OCI-LY3 (cell line): Measurements from ENCODE around the gene MTX1.

ENCODE experiments used
- H2AFZ ChIP-seq: fragments of 200-600, 300-600 bp; shearing (Covaris generic); 2 replicates; pipeline ENCODE4 v1.6.0; 2014; ENCODE audit warnings: antibody characterized with exemption, low read depth, low read length
- H3K27ac ChIP-seq: fragments of 200-600, 300-600 bp; sonication (generic); 2 replicates; pipeline ENCODE4 v1.5.1; 2014; ENCODE audit warnings: mild to moderate bottlenecking, low read length, moderate library complexity, mixed read lengths
- H3K27me3 ChIP-seq: fragments of 200-600, 300-600 bp; sonication (generic); 2 replicates; pipeline ENCODE4 v1.6.1; 2014; ENCODE audit warnings: low read depth, low read length, mixed read lengths
- H3K36me3 ChIP-seq: fragments of 200-600, 300-600 bp; sonication (generic); replicated peaks from 2 replicates; pipeline ENCODE3; 2014; ENCODE audit warnings: low read depth, low read length, mixed read lengths
- H3K4me1 ChIP-seq: fragments of 300-600, 200-600 bp; sonication (generic); 2 replicates; pipeline ENCODE4 v1.6.1; 2014; ENCODE audit warnings: low read length, mixed read lengths
- H3K4me2 ChIP-seq: fragments of 200-600, 300-600 bp; sonication (generic); 2 replicates; pipeline ENCODE4 v1.6.1; 2014; ENCODE audit warnings: low read length, mixed read lengths
- H3K4me3 ChIP-seq: fragments of 300-600, 200-600 bp; sonication (generic); 2 replicates; pipeline ENCODE4 v1.5.1; 2014; ENCODE audit warnings: antibody characterized with exemption, mild to moderate bottlenecking, low read length, moderate library complexity
- H3K79me2 ChIP-seq: fragments of 300-600, 200-600 bp; shearing (Covaris generic); 2 replicates; pipeline ENCODE4 v1.6.1; 2014; ENCODE audit warnings: mild to moderate bottlenecking, low read length, mixed read lengths
- H3K9ac ChIP-seq: fragments of 300-600, 200-600 bp; shearing (Covaris generic); 2 replicates; pipeline ENCODE4 v1.6.0; 2014; ENCODE audit warnings: mild to moderate bottlenecking, low read length, moderate library complexity
- H3K9me3 ChIP-seq: fragments of 200-600, 300-600 bp; shearing (Covaris generic); 2 replicates; pipeline ENCODE4 v1.6.1; 2014; ENCODE audit warnings: low read length, mixed read lengths; ENCODE audit not compliant: insufficient read depth
- H4K20me1 ChIP-seq: fragments of 200-600, 300-600 bp; sonication (generic); 2 replicates; pipeline ENCODE4 v1.6.1; 2016; ENCODE audit warnings: low read length, mixed read lengths; ENCODE audit not compliant: insufficient read depth
- CTCF ChIP-seq: fragments of 200-600, 300-600 bp; sonication (generic); IDR thresholded peaks from 2 replicates; pipeline ENCODE4 v1.5.1; 2014; ENCODE audit warnings: antibody characterized with exemption, low read length, low read depth
- EZH2phosphoT487 ChIP-seq: fragments of 200-600 bp; shearing (Covaris generic); IDR thresholded peaks from 2 replicates; pipeline ENCODE4 v1.6.1; 2018; ENCODE audit warnings: antibody characterized with exemption, mixed run types, low read depth

MTX1 gene

DNA sequence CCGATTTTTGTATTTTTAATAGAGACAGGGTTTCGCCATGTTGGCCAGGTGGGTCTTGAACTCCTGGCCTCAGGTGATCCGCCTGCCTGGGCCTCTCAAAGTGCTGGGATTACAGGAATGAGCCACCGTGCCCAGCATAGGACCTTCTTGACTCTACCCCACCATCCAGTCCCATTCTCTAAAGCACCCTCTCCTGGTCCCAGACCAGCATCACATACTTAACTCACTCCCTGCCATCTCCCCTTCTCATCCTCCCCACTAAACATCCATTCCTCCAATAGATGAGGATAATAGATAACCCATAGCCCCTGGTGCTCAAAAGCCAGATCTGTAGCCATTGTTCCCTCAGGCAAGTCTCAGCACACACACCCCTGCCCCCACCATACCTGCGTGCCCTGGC, 44.7 kb downstream of the MTX1 start:
- TF ChIP-seq EZH2phosphoT487 (no peak), CTCF (no peak)
- Histone ChIP-seq H3K9me3 (no peaks in the 10 kb centered on the region), H3K27me3 (no peaks in the 10 kb centered on the region), H2AFZ (no peak overlapping the region), H3K36me3 (peaks cover 18% of the 10 kb centered on the region), H3K27ac (no peak overlapping the region), H3K4me2 (peak overlapping the region; percentile 89), H3K9ac (no peak overlapping the region), H3K4me1 (peaks cover 20% of the 10 kb centered on the region), H3K4me3 (no peak overlapping the region), H3K79me2 (peaks cover 5% of the 10 kb centered on the region; the same call in 1 of the 2 replicates), H4K20me1 (no peaks in the 10 kb centered on the region)

- H3K4me3 ChIP-seq: peak overlapping the region; percentile 83
Observed at GRCh38 chr1:155253797-155254196, 45.3 kb downstream of the MTX1 start.

DNA sequence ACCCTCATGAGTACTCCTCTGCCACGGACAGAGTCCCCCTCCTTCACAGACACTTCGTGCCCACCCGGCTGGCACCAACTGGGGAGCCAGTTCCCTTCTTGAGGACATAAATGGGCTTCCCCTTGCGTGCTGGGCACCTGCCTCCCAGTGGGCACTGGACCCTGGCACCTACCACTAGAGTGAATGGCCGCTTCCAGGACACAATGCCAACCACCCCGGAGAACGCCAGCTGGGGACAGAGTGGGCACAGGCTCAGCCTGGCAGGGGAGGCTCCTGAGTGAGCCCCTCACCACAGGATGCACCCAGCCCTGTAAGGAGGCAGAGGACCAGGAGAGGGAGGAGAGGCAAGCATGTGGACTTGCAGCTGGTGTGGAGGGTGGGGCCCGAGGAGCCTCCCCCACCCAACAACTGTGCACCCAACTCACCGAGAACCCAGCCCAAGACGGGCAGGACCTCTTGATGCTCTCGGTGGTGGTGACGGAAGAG, 45.8 kb downstream of the MTX1 start:
- no peaks in the 10 kb centered on the region for H3K27me3 ChIP-seq
- peak overlapping the region; percentile 89 for H3K4me2 ChIP-seq
- no peak for TF ChIP-seq CTCF
- no peak for TF ChIP-seq EZH2phosphoT487
- peaks cover 20% of the 10 kb centered on the region for H3K36me3 ChIP-seq
- no peak overlapping the region for H3K27ac ChIP-seq
- H3K4me3 ChIP-seq: peak overlapping the region; percentile 83
- no peaks in the 10 kb centered on the region for H3K9me3 ChIP-seq
- no peak overlapping the region; the same call in 1 of the 2 replicates for H2AFZ ChIP-seq
- H3K79me2 ChIP-seq: peaks cover 5% of the 10 kb centered on the region; the same call in 1 of the 2 replicates
- peak overlapping the region; percentile 68 for H3K9ac ChIP-seq
- H3K4me1 ChIP-seq: peaks cover 20% of the 10 kb centered on the region
- H4K20me1 ChIP-seq: no peaks in the 10 kb centered on the region

More at GRCh38 chr1:155253797-155254196, 45.3 kb downstream of the MTX1 start:
- Histone ChIP-seq H3K79me2 (peaks cover 5% of the 10 kb centered on the region; the same call in 1 of the 2 replicates), H3K9ac (peak overlapping the region; percentile 68; the same call in 1 of the 2 replicates), H3K4me1 (peaks cover 20% of the 10 kb centered on the region), H3K27me3 (no peaks in the 10 kb centered on the region), H2AFZ (no peak overlapping the region), H3K4me2 (peak overlapping the region; percentile 89), H4K20me1 (no peaks in the 10 kb centered on the region), H3K36me3 (peaks cover 19% of the 10 kb centered on the region), H3K9me3 (no peaks in the 10 kb centered on the region), H3K27ac (no peak overlapping the region)
- no peak for TF ChIP-seq EZH2phosphoT487

DNA sequence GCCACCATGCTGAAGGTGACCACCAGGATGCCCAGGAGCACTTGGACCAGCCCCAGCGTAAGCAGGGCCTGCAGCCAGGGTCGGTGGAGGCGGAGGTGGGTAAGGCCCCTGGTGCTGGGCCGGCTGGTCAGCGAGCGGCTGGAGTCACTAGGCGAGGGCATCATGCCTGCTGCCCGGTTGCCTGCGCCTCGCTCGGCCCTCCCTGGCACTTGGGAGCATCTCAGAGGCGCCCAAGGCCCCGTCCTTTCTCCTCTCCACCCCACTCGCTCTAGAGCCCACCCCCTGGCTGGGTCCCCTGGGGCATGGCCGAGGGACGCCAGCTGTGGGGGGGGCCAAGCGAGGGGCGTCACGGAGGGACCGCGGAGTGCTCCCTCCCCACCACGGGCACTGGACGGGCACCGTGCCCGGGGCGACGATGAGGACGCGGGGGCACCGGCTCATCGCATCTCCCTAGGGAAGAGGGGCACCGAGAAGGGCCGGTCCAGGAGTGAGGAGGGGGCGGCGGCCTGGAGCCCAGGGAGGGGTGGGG, 46.3 kb downstream of the MTX1 start:
- peaks cover 20% of the 10 kb centered on the region for H3K4me1 ChIP-seq
- no peak for TF ChIP-seq EZH2phosphoT487
- TF ChIP-seq CTCF: no peak
- peak overlapping the region; percentile 13 for H3K27ac ChIP-seq
- H3K36me3 ChIP-seq: peaks cover 20% of the 10 kb centered on the region
- peak overlapping the region; percentile 3; the same call in 1 of the 2 replicates for H2AFZ ChIP-seq
- H3K9me3 ChIP-seq: no peaks in the 10 kb centered on the region
- H3K27me3 ChIP-seq: no peaks in the 10 kb centered on the region
- peaks cover 5% of the 10 kb centered on the region; the same call in 1 of the 2 replicates for H3K79me2 ChIP-seq
- H3K9ac ChIP-seq: peak overlapping the region; percentile 68
- H3K4me2 ChIP-seq: peak overlapping the region; percentile 89
- H3K4me3 ChIP-seq: peak overlapping the region; percentile 83
- H4K20me1 ChIP-seq: no peaks in the 10 kb centered on the region
